ENCODE results near the gene JUNB. TPM values are rescaled to one million over a fixed set of nuclear protein-coding genes. Genes with fewer than 3 reads are reported as not detected.
A peak's percentile ranks its signal among the peaks of the same experiment; 100 is the strongest.

The JUNB gene
- total RNA-seq, 3 donors from 2014 or later, result 261 to 295 (median 287) TPM

GRCh38 chr19:12833738-12834565 lies 42.7 kb downstream of the JUNB start:
- peak; percentile 19 for ATAC-seq
- Mint-ChIP-seq H3K4me3 (peak overlapping the region; percentile 44), H3K9me3 (no peaks in the 10 kb centered on the region), H3K4me1 (ENCODE audit: low read depth) (peaks cover 22% of the 10 kb centered on the region), H3K27me3 (ENCODE audit: low read depth) (peaks cover 80% of the 10 kb centered on the region), H3K36me3 (ENCODE audit: insufficient read depth) (no peaks in the 10 kb centered on the region)
- peak; percentile 27 for DNase-seq

- ATAC-seq (no peak), DNase-seq (no peak)
- no peaks in the 10 kb centered on the region for H3K9me3 Mint-ChIP-seq
- peaks cover 28% of the 10 kb centered on the region for H3K4me1 Mint-ChIP-seq (ENCODE audit: low read depth)
- no peaks in the 10 kb centered on the region for H3K36me3 Mint-ChIP-seq (ENCODE audit: insufficient read depth)
- H3K4me3 Mint-ChIP-seq, result peak within 1 kb of the TSS; percentile 44
- peaks cover 81% of the 10 kb centered on the region for H3K27me3 Mint-ChIP-seq (ENCODE audit: low read depth)
These were observed 43.3 kb downstream of the JUNB start, which contains the start of gene RTBDN for GRCh38 chr19:12834566-12834943. Gene RTBDN, minus strand, starts transcription at chr19:12834579. Its CDS starts 4,600 bp downstream, at chr19:12829979.

GRCh38 chr19:12834976-12835757 lies 43.9 kb downstream of the JUNB start:
- Mint-ChIP-seq H3K4me3 (no peak overlapping the region), H3K36me3 (ENCODE audit: insufficient read depth) (no peaks in the 10 kb centered on the region), H3K4me1 (ENCODE audit: low read depth) (peaks cover 29% of the 10 kb centered on the region)

GRCh38 chr19:12836529-12836863 lies 45.2 kb downstream of the JUNB start:
- H3K4me3 Mint-ChIP-seq, result no peak overlapping the region
- H3K36me3 Mint-ChIP-seq (ENCODE audit: insufficient read depth), result no peaks in the 10 kb centered on the region
- H3K27me3 Mint-ChIP-seq (ENCODE audit: low read depth), result peaks cover 81% of the 10 kb centered on the region
- H3K4me1 Mint-ChIP-seq (ENCODE audit: low read depth), result peaks cover 38% of the 10 kb centered on the region
- ATAC-seq, result no peak
- DNase-seq, result no peak
- H3K9me3 Mint-ChIP-seq, result no peaks in the 10 kb centered on the region

More at GRCh38 chr19:12834976-12835757, 43.9 kb downstream of the JUNB start:
- DNase-seq (no peak), ATAC-seq (no peak)
- Mint-ChIP-seq H3K27me3 (ENCODE audit: low read depth) (peaks cover 81% of the 10 kb centered on the region), H3K9me3 (no peaks in the 10 kb centered on the region)

GRCh38 chr19:12837225-12837624 lies 45.9 kb downstream of the JUNB start:
- Mint-ChIP-seq H3K36me3 (ENCODE audit: insufficient read depth) (no peaks in the 10 kb centered on the region), H3K27me3 (ENCODE audit: low read depth) (peaks cover 80% of the 10 kb centered on the region), H3K9me3 (no peaks in the 10 kb centered on the region), H3K4me1 (ENCODE audit: low read depth) (peaks cover 37% of the 10 kb centered on the region), H3K4me3 (no peak overlapping the region)
- DNase-seq (no peak), ATAC-seq (peak; percentile 25 to 35)

GRCh38 chr19:12838182-12838885 lies 47.0 kb downstream of the JUNB start, which contains the start of gene MAST1:
Gene MAST1, plus strand, starts transcription at chr19:12838515. Its CDS starts 58 bp downstream, at chr19:12838573.
- no peaks in the 10 kb centered on the region for H3K36me3 Mint-ChIP-seq (ENCODE audit: insufficient read depth)
- peaks cover 80% of the 10 kb centered on the region for H3K27me3 Mint-ChIP-seq (ENCODE audit: low read depth)
- ATAC-seq (peak; percentile 64 to 68), DNase-seq (peak; percentile 34)
- H3K9me3 Mint-ChIP-seq, result no peaks in the 10 kb centered on the region
- peaks cover 30% of the 10 kb centered on the region for H3K4me1 Mint-ChIP-seq (ENCODE audit: low read depth)
- H3K4me3 Mint-ChIP-seq, result peak within 1 kb of the TSS; percentile 48

GRCh38 chr19:12838886-12839756 lies 47.8 kb downstream of the JUNB start:
- H3K9me3 Mint-ChIP-seq, result no peaks in the 10 kb centered on the region
- peaks cover 29% of the 10 kb centered on the region for H3K4me1 Mint-ChIP-seq (ENCODE audit: low read depth)
- DNase-seq (no peak), ATAC-seq (peak; percentile 31 to 33)
- no peaks in the 10 kb centered on the region for H3K36me3 Mint-ChIP-seq (ENCODE audit: insufficient read depth)
- peaks cover 83% of the 10 kb centered on the region for H3K27me3 Mint-ChIP-seq (ENCODE audit: low read depth)
- peak overlapping the region; percentile 48 for H3K4me3 Mint-ChIP-seq

- H3K27me3 Mint-ChIP-seq (ENCODE audit: low read depth), result peaks cover 80% of the 10 kb centered on the region
- no peak overlapping the region for H3K4me3 Mint-ChIP-seq
- no peaks in the 10 kb centered on the region for H3K9me3 Mint-ChIP-seq
- H3K36me3 Mint-ChIP-seq (ENCODE audit: insufficient read depth), result no peaks in the 10 kb centered on the region
- ATAC-seq (peak; percentile 16), DNase-seq (no peak)
- peaks cover 24% of the 10 kb centered on the region for H3K4me1 Mint-ChIP-seq (ENCODE audit: low read depth)
These were observed 49.1 kb downstream of the JUNB start for GRCh38 chr19:12840091-12841079.

- Mint-ChIP-seq H3K4me1 (ENCODE audit: low read depth) (peaks cover 24% of the 10 kb centered on the region), H3K4me3 (no peak overlapping the region), H3K9me3 (no peaks in the 10 kb centered on the region), H3K27me3 (ENCODE audit: low read depth) (peaks cover 75% of the 10 kb centered on the region), H3K36me3 (ENCODE audit: insufficient read depth) (no peaks in the 10 kb centered on the region)
- DNase-seq, result no peak
- no peak for ATAC-seq
These were observed 49.8 kb downstream of the JUNB start for GRCh38 chr19:12841094-12841493.

GRCh38 chr19:12842511-12842910 lies 51.2 kb downstream of the JUNB start:
- no peak overlapping the region for H3K4me3 Mint-ChIP-seq
- H3K4me1 Mint-ChIP-seq (ENCODE audit: low read depth), result peaks cover 25% of the 10 kb centered on the region
- peaks cover 71% of the 10 kb centered on the region for H3K27me3 Mint-ChIP-seq (ENCODE audit: low read depth)
- no peaks in the 10 kb centered on the region for H3K9me3 Mint-ChIP-seq
- no peak for ATAC-seq
- DNase-seq, result no peak
- no peaks in the 10 kb centered on the region for H3K36me3 Mint-ChIP-seq (ENCODE audit: insufficient read depth)
